Stimulated activated CD4-positive, alpha-beta T cell treated with anti-CD3 and anti-CD28 coated beads, Interleukin-1b, Interleukin-23, amount 100 ng/mL, for 48 hours (primary cell): Measurements from ENCODE around the gene ASCL4.

Experiments
- DNase-seq: peaks from one replicate; pipeline ENCODE4 v3.0.0-alpha.2; 2020

Gene ASCL4

GRCh38 chr12:107779077-107779831, 4.8 kb downstream of the ASCL4 start:
- DNase-seq = no peak

- DNase-seq = no peak
These were observed 5.8 kb downstream of the ASCL4 start for GRCh38 chr12:107780298-107780697.

GRCh38 chr12:107782067-107782466, 7.6 kb downstream of the ASCL4 start:
- no peak for DNase-seq

- no peak for DNase-seq
These were observed 9.2 kb downstream of the ASCL4 start for GRCh38 chr12:107783406-107784376.

- DNase-seq = no peak
These were observed 13.8 kb downstream of the ASCL4 start for GRCh38 chr12:107788281-107788680.

GRCh38 chr12:107788690-107789458, 14.4 kb downstream of the ASCL4 start:
- no peak for DNase-seq

GRCh38 chr12:107791465-107792089, 17.1 kb downstream of the ASCL4 start:
- DNase-seq = no peak

- DNase-seq = no peak
These were observed 19.9 kb downstream of the ASCL4 start for GRCh38 chr12:107794451-107794850.

GRCh38 chr12:107798580-107798979, 24.1 kb downstream of the ASCL4 start:
- DNase-seq = no peak

- no peak for DNase-seq
These were observed 26.6 kb downstream of the ASCL4 start for GRCh38 chr12:107801150-107801549.

GRCh38 chr12:107803092-107803491, 28.6 kb downstream of the ASCL4 start:
- DNase-seq = no peak

GRCh38 chr12:107805488-107806180, 31.1 kb downstream of the ASCL4 start:
- no peak for DNase-seq

- DNase-seq = no peak
These were observed 33.1 kb downstream of the ASCL4 start for GRCh38 chr12:107807471-107808150.

GRCh38 chr12:107817250-107817649, 42.7 kb downstream of the ASCL4 start:
- DNase-seq = no peak

- DNase-seq = no peak
These were observed 44.5 kb downstream of the ASCL4 start for GRCh38 chr12:107818984-107819383.

- DNase-seq = no peak
These were observed 47.9 kb downstream of the ASCL4 start for GRCh38 chr12:107822356-107822755.
